Testis (tissue), 3 donors: ENCODE data around the gene EHF. TPM values are rescaled to one million over a fixed set of nuclear protein-coding genes. Genes with fewer than 3 reads are reported as not detected.

ENCODE experiments used
- DNase-seq: peaks from one replicate; pipeline ENCODE4 v3.0.0-alpha.2; 2019
- H3K27ac ChIP-seq, 2 donors: fragments of 200-600 bp; sonication (generic); one replicate each; pipeline ENCODE4 v1.5.1; 2019
- H3K27me3 ChIP-seq: fragments of 200-600 bp; sonication (generic); one replicate; pipeline ENCODE4 v1.5.1; 2019
- H3K36me3 ChIP-seq: fragments of 200-600 bp; sonication (generic); one replicate; pipeline ENCODE4 v1.5.1; 2017; ENCODE audit warnings: low read depth; ENCODE audit errors: missing control alignments
- H3K4me1 ChIP-seq: fragments of 200-600 bp; sonication (generic); one replicate; pipeline ENCODE4 v1.5.1; 2019
- H3K4me3 ChIP-seq, 2 donors: fragments of 200-600 bp; sonication (generic); one replicate each; pipeline ENCODE4 v1.5.1; 2017 to 2019
- H3K9me3 ChIP-seq: fragments of 200-600 bp; sonication (generic); one replicate; pipeline ENCODE4 v1.5.1; 2017
- POLR2A ChIP-seq: fragments of 450-650 bp; IDR thresholded peaks from one replicate; pipeline ENCODE4 v1.6.1; 2017; ENCODE audit warnings: antibody characterized with exemption, mild to moderate bottlenecking, moderate library complexity
- WGBS, 2 donors: methylation state at CpG; one replicate each; pipeline ENCODE4 v1.1.5; 2018; 5-methylcytosine and 5-hydroxymethylcytosine counted together
- intact Hi-C: fragments of 100-400 bp; cut with DNase I; formaldehyde crosslinking; loops from one replicate; pipeline ENCODE4 v1.15.1; 2023; ENCODE audit warnings: low total_unique reads
- polyA plus RNA-seq: library from polyadenylated mRNA; stranded (reverse); fragments of 350-450 nt; fragmentation: Illumina TruSeq; extraction: RNeasy Lipid Tissue Mini Kit (QIAGEN cat#74804); gene quantifications from one replicate; pipeline ENCODE4 v1.2.3, GENCODE V29; 2014; ENCODE audit warnings: low read depth, low replicate concordance; ENCODE audit not compliant: insufficient read depth
- total RNA-seq, 2 donors: library from RNA; depleted of rRNA; stranded (reverse); fragments of >200 nt; gene quantifications; one replicate each; pipeline ENCODE4 v1.2.3, GENCODE V29; 2016
- TF ChIP-seq, protein P1 (sequence below), 3 experiments: fragments of 450-650 bp in 2 of 3; fragments of 200-600 bp in 1 of 3; sonication (generic) in 1 of 3; IDR thresholded peaks; one replicate each; pipeline ENCODE4 v1.5.1; 2016 to 2019; ENCODE audit warnings: antibody characterized with exemption in 3 of 3, mild to moderate bottlenecking in 2 of 3, moderate library complexity in 1 of 3

The EHF gene
- total and polyA plus RNA-seq, 3 donors from 2014 or later = 0.24 to 3.5 (median 1.1) TPM

DNA sequence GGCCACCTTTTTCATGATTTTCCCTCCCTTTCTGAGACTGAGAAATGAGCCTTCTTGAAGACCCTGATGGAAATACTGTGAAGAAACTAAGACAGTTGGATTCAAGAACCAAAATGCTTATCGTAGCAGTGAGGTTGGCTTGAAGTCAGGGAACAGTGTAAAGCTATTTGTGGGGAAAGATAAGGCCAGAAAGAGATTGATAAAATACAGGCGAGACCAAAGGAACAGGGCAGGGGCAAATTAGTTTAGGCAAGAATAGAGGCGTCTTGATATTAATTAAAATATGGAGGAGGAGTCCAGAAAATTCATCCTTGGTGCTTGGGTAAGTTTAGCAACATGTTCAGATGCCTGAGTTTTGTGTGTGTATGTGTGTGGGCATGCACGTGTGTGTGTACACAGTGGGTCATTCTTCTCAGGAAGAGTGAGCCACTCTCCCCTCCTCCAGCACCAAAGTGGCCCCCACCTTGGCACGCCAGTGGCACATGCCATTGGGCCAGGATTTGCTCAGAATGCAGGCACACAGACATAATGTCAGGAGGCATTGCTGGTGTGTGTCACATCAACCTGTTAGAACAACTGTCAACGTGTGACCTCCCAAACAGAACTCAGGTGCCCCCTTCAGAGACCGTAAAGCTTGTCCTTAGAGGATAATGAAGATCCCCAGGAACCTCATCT, 3.9 kb upstream of the EHF start:
- no peak for TF ChIP-seq POLR2A
- TF ChIP-seq, protein P1, sequence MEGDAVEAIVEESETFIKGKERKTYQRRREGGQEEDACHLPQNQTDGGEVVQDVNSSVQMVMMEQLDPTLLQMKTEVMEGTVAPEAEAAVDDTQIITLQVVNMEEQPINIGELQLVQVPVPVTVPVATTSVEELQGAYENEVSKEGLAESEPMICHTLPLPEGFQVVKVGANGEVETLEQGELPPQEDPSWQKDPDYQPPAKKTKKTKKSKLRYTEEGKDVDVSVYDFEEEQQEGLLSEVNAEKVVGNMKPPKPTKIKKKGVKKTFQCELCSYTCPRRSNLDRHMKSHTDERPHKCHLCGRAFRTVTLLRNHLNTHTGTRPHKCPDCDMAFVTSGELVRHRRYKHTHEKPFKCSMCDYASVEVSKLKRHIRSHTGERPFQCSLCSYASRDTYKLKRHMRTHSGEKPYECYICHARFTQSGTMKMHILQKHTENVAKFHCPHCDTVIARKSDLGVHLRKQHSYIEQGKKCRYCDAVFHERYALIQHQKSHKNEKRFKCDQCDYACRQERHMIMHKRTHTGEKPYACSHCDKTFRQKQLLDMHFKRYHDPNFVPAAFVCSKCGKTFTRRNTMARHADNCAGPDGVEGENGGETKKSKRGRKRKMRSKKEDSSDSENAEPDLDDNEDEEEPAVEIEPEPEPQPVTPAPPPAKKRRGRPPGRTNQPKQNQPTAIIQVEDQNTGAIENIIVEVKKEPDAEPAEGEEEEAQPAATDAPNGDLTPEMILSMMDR (IDR thresholded peaks at IDR 0.05) = no peak
- Histone ChIP-seq H3K27me3 (no peaks in the 10 kb centered on the region), H3K36me3 (no peaks in the 10 kb centered on the region), H3K9me3 (no peaks in the 10 kb centered on the region), H3K4me3 (no peak overlapping the region), H3K4me1 (peaks cover 9% of the 10 kb centered on the region), H3K27ac (no peak overlapping the region)
- intact Hi-C loops = no loop called here
- 54 to 55% methylated on average over 7 of the region's 7 CpGs for WGBS, 2 donors
- peak; percentile 52 for DNase-seq

DNA sequence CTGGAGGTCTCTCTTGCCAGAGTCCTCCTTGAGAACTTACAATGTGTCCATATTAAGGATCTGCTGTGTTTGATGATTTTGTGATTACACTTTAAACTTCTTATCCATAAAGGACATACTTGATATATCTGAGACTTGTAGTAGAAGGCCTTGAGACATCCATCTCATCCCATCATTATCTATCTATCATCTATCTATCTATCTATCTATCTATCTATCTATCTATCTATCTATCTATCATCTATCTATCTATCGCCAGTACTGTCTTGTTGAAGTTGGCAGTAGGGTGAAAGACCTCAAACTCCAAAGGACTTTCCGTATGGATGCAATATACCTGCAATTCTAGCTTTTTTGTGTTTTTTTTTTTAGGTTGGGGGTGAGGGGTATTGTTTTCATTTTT, 2.5 kb upstream of the EHF start:
- Histone ChIP-seq H3K27ac (no peak overlapping the region), H3K36me3 (no peaks in the 10 kb centered on the region), H3K27me3 (no peaks in the 10 kb centered on the region), H3K4me1 (peaks cover 9% of the 10 kb centered on the region), H3K9me3 (no peaks in the 10 kb centered on the region), H3K4me3 (no peak overlapping the region)
- intact Hi-C loops = no loop called here
- 90 to 91% methylated on average over 2 of the region's 2 CpGs for WGBS, 2 donors
- DNase-seq = no peak
- TF ChIP-seq POLR2A = no peak
- TF ChIP-seq, protein P1 (IDR thresholded peaks at IDR 0.05) = no peak

DNA sequence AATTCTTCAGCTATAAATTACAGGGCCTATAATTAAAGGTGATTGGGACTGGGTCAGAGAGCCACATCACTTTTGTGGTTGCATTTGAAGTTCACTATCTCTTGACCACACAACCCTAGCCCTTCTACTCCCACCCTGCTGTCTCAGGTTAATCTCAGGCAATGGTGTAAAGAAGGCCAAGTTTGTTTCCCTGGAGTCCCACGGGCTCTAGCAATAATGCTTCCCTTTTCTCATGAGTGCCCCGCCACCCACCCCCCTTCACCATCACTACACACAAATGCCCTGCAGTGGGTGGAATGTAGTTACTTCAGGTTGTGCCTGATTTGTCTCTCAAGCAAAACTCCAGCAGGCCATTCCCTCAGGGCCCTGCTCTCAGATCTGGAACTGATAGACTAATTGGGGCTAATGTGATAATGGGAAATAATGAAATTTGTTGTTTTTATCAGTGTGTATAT, 1.8 kb upstream of the EHF start:
- 87 to 89% methylated on average over 2 of the region's 2 CpGs for WGBS, 2 donors

DNA sequence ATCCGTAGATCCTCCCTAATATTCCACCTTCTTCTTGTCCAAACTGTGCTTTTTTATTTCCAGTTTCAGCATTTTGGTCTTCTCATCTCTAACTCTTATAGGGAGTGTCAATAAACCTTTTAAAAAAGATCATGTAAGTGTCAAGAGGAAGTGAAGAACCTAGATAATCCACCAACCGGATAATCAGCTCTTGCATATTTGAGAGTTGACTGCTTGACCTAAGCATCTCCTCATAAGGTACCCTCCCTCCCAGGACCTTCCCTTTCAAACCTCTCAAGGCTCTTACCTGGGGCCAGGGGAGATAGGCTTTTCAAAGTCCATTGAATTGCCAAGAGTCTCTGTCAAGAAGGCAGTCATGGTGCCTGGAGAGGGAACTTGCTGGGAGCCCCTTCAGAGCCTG, 691 bp upstream of the EHF start:
- intact Hi-C loops = no loop called here
- Histone ChIP-seq H3K4me1 (peaks cover 9% of the 10 kb centered on the region), H3K27me3 (no peaks in the 10 kb centered on the region), H3K27ac (no peak overlapping the region), H3K9me3 (no peaks in the 10 kb centered on the region), H3K4me3 (no peak overlapping the region), H3K36me3 (no peaks in the 10 kb centered on the region)
- TF ChIP-seq, protein P1 (IDR thresholded peaks at IDR 0.05) = no peak
- TF ChIP-seq POLR2A = no peak
- WGBS, 2 donors = 85 to 86% methylated on average over 2 of the region's 2 CpGs
- no peak for DNase-seq

More for the DNA sequence above, 1.8 kb upstream of the EHF start:
- no peaks in the 10 kb centered on the region for H3K27me3 ChIP-seq
- intact Hi-C loops = no loop called here
- no peak overlapping the region for H3K27ac ChIP-seq
- no peak for TF ChIP-seq POLR2A
- TF ChIP-seq, protein P1 (IDR thresholded peaks at IDR 0.05) = no peak
- no peak for DNase-seq
- no peak overlapping the region for H3K4me3 ChIP-seq
- H3K36me3 ChIP-seq = no peaks in the 10 kb centered on the region
- H3K9me3 ChIP-seq = no peaks in the 10 kb centered on the region
- peaks cover 9% of the 10 kb centered on the region for H3K4me1 ChIP-seq

DNA sequence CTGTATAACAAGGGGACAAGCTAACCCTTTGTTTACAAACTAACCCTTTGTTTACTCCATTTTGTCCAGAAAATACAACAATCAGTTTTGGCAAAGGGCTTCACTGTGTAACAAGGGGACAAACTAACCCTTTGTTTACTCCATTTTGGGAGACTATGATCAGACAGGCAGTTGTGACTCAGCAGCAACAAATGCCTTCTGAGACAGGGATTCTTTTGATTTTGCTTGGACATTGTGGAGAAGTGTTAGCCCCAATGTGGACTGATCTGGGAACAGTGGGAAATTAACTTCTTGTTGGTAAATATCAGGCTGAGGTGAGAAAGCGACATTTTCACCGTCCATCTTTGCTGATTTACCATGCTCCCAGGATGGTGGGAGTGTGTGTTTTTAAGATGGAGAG, 983 bp downstream of the EHF start:
- TF ChIP-seq POLR2A = no peak
- TF ChIP-seq, protein P1 (IDR thresholded peaks at IDR 0.05) = no peak
- Histone ChIP-seq H3K36me3 (no peaks in the 10 kb centered on the region), H3K9me3 (no peaks in the 10 kb centered on the region), H3K27ac (no peak overlapping the region), H3K4me3 (no peak overlapping the region), H3K27me3 (no peaks in the 10 kb centered on the region), H3K4me1 (peaks cover 4% of the 10 kb centered on the region)
- WGBS, 2 donors = 85 to 86% methylated on average over 2 of the region's 2 CpGs
- intact Hi-C loops = no loop called here
- no peak for DNase-seq
